HG02642 (cell line): ENCODE measurements around the gene C2CD2.

Experiments
- ATAC-seq: cut with Tn5 transposase; IDR thresholded peaks from one replicate; pipeline ENCODE4 v1.9.1; 2021; ENCODE audit warnings: mild to moderate bottlenecking; ENCODE audit not compliant: unreplicated experiment, poor library complexity

Gene C2CD2

DNA sequence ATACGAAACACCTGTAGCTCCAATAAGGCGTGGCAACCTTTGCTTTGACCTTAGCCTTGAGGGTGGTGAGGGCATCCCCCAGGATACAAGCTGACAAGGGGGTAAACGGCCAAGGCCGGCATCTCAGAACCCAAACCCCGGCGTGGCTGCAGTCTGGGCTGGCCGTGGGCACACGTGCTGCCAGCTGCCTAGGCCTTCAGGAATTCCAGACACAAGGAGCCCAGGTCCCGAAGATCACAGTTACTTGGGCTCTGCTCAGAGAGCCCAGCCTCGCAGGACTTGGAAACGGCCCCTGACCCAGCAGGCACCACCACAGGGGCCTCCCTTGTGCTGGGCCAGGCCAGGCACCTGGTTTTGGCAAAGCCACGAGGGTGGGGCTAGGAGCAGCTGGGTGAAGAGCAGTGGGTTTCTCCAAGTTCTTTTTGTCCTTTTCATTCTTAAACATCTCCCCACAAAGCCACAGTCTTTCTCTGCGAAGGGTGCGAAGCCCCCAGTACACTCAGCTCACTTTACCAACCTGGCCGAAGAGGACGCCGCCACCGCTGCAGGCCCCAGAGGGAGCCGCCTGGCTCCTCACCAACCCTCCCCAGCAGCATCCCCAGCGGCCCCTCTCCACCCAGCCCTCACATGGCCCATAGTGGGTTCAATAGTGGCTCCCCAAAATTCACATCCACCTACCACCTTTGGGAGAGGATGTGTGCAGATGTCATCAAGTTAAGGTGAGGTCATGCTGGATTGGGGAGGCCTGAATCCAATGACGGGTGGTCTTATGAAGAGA lies 101.5 kb downstream of the C2CD2 start:
- no peak for ATAC-seq

DNA sequence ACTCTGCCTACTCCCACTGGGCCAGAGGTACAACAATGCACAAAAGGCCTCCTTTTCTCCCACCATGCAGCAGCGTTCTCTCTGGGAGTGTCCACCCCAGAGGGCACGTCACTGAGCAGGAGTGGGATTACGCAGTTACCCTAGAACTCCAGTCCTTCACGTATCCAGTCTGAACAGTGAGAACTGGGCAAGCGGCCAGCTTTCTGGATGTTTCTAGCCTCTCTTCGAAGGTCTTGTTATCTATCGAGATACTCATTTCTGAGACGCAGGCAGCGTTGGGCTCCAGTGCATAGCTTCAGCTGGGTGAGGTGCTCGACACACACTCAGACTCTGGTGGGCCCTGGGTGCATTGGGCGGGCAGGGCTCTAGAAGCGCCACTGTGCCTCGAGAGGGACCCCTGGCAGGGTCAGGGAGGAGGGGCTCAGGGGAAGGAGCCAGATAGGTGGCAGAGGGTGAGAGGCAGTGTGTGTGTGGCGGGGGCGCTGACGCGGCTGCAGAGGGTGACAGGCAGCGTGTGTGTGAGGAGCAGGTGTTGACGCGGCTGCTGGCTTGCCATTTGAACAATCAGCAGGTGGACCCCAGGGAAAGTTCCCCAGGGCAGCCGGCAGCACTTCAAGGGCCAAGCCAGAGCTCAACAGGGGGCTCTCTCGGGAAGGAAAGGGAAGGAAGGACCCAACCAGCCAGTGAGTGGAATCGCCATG lies 102.6 kb downstream of the C2CD2 start:
- no peak for ATAC-seq

DNA sequence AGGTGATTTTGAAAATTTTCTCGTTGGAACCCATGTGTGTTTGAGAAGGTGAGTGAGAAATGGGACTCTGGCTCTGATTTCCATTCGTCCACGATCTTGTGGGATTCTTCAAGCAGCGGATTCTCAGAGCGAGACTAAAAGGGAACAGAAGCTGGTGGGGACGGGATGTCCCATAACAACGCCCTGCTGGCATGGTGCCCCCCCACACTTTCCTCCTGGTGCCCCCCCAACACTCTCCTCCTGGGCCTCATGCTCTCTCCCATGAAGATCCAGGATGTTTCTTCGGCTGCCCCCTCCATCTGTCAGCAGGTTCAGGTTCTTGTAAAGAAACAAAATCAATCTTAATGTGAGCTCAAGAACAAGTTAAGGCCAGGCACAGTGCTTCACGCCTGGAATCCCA lies 103.7 kb downstream of the C2CD2 start:
- no peak for ATAC-seq

DNA sequence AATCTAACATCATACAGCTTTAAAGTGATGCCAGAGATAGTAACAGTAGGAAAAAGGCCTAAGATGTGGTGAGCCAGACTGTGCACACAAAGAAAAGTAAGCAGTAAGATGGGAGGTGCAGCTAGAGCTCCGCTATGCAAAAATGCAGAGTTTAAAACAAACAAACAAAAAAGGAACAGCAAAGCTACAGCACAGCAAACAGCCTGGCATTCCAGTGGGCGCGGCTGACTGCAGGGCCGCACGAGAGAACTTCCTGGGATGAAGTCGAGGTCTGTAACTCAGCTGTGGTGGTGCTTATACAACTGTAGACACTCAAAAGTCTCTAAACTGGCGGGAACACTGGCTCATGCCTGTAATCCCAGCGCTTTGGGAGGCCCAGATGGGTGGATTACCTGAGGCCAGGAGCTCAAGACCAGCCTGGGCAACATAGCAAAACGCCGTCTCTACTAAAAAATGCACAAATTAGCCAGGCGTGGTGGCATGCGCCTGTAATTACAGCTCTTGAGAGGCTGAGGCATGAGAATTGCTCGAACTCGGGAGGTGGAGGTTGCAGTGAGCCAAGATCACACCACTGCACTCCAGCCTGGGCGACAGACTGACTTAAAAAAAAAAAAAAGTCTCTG lies 104.7 kb downstream of the C2CD2 start:
- ATAC-seq: no peak

DNA sequence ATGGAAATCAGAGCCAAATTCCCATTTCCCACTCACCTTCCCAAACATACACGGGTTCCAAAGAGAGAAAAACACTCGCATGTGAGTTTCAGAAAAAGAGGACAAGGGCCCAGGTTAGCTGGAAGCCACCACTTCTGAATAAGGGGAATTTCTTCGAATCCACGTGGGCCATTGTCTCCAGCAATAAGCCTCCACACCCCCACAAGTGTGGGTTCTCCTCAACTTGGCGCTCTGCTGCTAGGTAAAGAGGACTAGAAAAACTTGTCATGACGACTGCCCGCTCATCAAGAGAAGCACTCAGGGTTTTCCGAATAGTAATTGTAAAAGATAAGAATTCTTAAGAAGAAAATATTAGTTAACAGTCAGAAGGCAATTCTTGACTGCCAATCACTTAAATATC lies 105.3 kb downstream of the C2CD2 start:
- no peak for ATAC-seq

DNA sequence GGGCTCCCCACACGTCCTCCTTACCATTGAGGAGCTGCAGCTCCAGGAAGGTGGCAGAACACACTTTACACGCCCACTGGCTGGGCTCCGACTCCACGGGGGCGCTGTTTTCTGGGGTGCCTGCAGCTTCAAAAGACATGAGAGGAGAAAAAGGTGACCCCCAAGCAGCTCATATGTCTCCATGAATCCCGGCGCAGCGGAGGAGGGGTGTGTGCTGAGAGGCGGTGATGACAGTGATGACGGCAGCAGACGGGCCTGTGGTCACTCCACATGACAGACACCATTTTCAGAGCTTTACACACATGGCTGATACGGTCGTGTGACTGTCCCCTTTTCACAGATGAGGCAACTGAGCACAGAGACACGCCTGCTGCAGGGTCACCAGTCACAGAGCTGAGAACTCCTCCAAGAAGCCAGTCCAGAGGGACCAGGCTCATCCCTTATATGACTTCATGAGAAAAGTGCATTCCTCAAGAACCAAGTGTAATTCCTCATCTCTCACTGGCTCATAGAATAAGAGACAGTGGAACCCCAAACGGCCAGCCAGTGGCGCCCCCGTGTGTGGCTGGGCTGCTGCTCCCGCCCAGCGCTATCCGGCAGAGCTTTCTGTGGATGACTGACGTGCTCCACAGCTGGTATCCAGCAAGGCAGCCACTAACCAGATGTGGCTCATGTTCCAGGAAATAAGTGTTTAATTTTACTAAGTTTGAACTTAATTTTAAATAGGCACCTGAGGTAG lies 106.6 kb downstream of the C2CD2 start:
- ATAC-seq: no peak

DNA sequence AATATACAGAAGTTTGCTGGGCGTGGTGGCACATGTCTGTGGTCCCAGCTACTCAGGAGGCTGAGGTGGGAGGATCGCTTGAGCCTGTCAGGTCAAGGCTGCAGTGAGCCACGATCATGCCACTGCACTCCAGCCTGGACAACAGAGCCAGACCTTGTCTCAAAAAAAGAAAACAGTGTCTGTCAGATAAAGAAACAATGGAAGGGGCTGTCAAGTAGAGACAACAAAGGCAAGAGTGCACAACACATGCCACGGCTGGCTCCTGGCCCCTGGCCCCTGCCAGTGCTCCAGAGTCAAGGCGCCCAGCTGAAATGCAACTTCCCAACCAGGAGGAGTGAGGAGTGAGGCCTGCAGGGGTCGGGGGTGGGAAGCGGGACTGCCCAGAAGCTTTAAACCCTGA lies 107.3 kb downstream of the C2CD2 start:
- ATAC-seq: no peak

DNA sequence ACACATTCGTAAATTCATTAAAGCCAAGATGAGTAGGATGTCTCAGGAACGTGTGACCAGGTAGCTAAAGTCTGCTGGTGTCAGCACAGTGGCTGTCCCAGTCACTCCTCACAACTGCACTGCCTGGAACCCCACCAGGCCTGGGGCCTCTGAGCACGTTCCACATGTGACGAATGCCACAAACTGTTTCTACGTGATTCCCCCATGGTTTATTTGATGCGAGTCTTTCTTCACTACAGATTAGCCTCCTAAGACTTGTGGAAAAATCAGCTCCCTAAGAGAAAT lies 107.8 kb downstream of the C2CD2 start:
- ATAC-seq: no peak

DNA sequence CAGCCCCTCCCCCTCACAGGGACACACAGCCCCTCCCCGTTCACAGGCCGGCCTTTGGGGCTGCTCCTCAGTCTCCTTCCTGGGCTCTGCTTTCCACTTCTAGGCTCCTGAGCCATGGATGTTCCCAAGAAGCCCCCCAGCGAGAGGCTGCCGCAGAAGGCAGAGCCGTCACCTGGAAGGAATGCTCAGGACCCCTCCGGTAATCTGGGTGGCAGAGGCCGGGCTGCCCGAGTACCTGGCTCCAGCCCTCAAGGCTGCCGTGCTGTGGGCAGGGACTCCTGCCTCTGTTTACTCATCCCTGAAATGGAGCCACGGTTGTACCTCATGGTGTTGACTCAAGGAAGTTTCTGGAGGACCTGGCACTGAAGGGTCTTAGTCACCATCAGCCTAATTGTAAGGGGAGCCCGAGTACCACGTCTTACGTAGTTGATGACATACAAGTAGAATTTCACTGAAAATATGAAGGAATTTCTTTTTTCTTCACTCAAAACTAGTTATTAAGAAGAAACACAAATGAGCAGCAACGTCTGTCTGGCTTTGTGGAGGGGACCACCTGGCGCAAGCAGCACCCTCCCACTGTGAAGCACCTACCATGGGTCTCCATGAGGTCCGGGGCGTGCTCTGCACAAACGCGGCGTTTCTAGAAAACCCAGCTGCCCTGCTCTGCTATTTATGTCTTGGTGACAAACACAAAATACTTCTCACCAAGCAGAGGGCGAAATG lies 108.3 kb downstream of the C2CD2 start:
- no peak for ATAC-seq

DNA sequence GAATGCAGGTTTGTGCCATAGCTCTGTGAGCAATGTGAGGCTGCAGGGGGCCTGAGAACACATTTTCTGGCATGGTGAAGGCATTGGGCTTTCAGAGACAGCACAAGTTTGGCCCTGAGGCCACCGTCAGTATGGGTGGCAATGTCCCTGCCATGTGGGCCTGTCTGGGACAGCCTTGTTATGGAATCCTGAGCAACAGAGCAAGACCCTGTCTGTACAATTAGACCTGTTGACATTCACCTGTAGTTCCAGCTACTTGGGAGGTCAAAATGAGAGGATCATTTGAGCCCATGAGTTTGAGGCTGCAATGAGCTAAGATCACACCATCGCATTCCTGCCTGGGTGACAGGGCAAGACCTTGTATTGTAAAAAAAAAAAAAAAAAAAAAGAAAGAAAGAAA lies 110.2 kb downstream of the C2CD2 start:
- ATAC-seq: no peak

DNA sequence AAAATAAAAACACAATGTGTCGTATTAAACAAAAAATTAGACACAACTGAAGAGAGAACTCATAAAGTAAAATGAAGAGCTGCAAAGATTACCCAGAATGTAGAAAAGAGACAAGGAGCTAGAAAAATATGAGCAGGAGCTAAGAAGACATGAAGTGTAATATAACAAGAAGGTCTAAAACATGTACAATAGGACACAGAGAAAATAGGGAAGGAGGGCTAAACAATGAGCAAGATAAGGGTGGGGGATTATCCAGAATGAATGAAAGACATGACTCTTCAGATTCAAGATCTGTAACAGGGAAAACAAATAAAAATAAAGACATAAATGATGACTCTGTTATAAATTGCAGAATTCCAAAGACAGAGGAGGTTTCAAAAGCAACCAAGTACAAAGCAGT lies 112.9 kb downstream of the C2CD2 start:
- ATAC-seq: no peak

DNA sequence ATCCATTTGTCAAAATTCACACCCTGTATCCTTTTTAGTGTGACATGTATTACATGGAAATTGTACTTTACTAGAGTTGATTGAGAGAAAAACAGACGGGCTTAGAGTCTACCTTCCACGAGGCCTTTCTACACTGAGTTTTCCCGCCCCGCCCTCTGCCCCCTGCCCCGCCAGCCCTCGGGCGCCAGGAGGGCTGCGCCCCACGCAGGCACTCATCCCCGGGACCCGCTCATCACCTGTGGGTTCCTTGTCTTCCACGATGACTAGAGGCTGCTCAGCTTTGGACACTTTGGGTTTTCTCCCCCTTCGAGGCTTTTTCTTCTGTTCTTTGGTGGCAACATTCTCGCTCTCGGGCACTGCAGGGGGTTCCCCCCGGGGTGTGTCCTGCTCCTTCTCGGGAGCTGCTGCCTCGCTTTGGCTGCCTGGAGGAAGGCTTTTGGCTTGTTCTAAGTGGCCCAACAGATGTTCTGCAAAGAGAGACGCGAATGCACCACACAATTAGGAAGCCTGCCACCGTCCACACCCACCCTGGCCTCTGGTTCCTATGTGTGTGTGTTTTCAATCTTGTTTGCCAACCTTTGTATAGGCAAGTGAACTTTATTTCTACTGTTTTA lies 114.3 kb downstream of the C2CD2 start:
- no peak for ATAC-seq

DNA sequence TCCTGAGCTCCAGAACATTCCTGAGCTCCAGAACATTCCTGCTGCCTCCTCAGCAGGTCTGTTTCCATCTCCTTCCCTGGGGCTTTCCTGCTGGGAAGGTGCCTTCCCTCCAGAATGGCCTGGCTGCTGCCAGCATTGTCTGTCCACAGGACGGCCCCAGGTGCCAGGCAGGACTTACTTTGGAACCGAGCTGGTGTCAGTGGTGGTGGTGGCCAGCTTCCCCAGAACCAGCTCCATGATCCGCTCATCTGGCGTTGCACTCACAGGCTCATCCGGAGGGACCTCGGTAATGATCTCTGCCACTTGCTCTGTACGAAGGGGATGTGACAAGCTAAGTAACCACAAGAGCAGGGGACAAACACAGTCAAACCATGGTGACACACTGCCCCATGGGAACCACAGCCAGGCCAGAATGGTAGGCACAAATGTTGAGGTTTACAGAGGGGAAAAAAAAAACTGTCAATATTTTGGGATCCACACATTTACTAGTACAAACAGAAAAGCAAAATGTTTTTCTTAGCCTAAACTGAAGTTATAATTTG lies 116.0 kb downstream of the C2CD2 start:
- no peak for ATAC-seq

DNA sequence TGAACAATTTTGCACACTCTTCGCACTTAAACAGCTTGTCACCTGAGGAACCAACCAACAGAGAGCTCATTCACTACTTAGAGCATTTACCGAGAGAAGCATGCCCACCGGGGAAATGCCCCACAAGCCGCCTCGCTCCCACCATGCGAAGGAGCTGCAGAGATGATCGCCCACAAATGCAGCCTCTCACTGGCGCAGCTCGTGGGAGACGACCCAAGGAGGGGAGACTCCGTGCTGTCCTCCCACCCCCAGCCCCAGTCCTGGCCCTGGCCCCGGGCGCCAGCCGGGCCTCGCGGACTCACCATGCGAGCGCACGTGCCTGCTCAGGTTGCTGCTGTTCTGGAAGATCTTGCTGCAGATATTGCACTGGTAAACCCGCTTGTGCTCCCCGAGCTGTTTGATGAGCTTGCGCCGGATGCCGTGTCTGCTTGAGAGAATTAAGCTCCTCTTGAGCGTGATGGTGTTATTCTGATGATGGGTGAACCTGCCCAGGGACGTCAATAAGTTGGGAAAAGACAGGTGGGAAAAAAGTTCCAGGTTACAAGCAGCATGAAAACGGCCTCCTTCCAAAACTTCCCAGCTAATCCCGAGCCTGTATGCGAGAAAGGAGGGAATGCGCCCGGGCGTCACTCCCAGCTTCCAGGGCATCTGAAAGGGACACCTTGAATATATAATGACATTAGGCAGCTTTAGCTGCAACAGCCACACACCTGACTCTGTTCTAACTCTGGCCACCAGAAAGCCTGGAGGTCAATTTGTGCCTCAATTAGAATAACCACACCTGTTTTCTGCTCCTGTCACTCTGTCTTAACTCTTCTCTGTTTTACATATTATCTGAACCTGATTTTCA lies 117.4 kb downstream of the C2CD2 start:
- no peak for ATAC-seq

DNA sequence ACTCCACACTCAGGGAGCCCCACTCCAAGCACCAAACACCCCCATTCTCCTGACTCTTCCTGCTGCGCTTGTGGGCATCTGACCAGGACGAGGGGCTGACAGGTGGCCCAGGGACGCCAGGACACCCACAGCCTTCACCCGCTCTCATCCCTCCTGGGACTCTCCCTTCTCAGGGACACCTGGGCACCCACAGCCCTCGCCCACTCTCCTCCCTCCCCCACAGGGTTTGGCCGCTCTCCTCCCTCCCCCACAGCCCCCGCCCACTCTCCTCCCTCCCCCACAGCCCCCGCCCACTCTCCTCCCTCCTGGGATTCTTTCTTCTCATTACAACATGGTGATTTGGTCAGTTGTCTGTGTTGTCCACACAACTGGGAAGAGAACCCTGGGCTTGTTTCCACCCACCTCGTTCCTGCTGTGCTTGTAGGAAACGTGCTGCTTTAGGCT lies 118.1 kb downstream of the C2CD2 start:
- no peak for ATAC-seq
